HG02938 (cell line): Measurements from ENCODE around the gene PANK4.
"Not testable (repeated sequence)": the region's sequence is repeated elsewhere in the genome, so short reads cannot be mapped to it uniquely, and the experiment has no call there.

Experiments
- ATAC-seq: cut with Tn5 transposase; IDR thresholded peaks from one replicate; pipeline ENCODE4 v1.9.1; 2021; ENCODE audit warnings: mild to moderate bottlenecking, moderate library complexity; ENCODE audit not compliant: unreplicated experiment

Gene PANK4

GRCh38 chr1:2525920-2526823 is at the start of gene PANK4:
TSS of gene PANK4 (minus strand) at chr1:2526596. CDS start at chr1:2526587, 9 bp downstream.
- peak; percentile 78 for ATAC-seq

GRCh38 chr1:2574350-2574749 is 48.0 kb upstream of the PANK4 start:
- ATAC-seq: no peak

GRCh38 chr1:2573250-2573920 is 47.0 kb upstream of the PANK4 start:
- no peak for ATAC-seq

DNA sequence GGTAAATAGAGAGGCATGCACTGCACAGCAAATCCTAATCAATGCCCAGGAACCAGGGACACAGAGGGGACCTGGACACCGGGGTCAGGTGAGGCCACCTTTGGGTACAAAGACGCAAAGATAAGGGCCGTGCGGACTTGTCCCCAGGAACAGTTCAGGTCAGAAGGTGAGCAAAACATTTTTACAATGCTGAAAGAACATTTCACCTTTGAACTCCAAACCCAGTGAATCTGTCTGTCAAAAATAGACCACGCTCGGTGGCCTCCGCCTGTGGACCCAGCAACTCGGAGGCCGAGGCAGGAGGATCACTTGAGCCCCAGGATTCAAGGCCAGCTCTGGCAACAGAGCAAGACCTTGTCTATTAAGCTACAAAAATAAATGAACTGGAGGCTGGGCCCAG is 45.0 kb upstream of the PANK4 start:
- ATAC-seq: no peak

DNA sequence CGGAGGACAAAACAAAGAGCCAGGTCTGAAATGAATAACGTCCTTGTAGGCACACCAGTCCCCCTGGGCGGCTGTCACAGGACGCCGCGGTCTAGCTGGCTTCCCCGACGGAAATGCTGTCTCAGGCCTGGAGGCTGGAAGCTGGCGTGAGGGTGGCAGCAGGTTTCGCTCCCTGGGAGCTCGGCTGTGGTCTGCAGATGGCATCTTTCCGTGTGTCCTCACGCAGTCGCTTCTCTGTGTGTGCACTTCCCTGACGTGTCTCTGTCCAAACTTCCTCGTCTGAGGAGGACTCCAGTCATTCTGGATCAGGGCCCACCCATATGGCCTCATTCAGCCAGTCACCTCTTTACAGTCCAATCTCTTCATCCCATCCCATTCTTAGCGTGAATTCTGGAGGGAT is 43.9 kb upstream of the PANK4 start:
- ATAC-seq: no peak

GRCh38 chr1:2569703-2570102 is 43.3 kb upstream of the PANK4 start:
- ATAC-seq: not testable (repeated sequence)

DNA sequence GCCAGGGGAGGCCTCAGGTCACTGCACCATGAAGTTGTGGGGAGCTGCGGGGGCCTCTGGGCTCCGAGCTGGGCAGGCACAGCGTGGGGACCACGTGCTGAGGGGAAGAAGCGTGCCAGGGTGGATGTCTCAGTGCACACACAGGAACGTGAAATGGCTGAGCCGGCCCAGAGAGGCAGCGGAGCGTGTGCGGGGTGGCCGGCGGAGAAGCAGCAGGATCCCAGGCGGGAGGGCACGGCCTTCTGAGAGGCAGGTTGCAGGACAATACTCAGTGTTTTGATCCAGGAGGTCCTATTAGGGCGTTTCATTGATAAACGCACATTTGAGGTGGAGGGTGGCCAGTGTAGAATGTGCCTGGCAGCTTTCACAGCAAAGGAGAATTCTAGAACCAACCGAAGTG is 42.7 kb upstream of the PANK4 start:
- no peak for ATAC-seq

- not testable (repeated sequence) for ATAC-seq
Measured at GRCh38 chr1:2568187-2568816, 41.9 kb upstream of the PANK4 start.

GRCh38 chr1:2567083-2567679 is 40.8 kb upstream of the PANK4 start:
- ATAC-seq: no peak

- ATAC-seq: no peak
Measured at GRCh38 chr1:2566101-2567045, 40.0 kb upstream of the PANK4 start.

DNA sequence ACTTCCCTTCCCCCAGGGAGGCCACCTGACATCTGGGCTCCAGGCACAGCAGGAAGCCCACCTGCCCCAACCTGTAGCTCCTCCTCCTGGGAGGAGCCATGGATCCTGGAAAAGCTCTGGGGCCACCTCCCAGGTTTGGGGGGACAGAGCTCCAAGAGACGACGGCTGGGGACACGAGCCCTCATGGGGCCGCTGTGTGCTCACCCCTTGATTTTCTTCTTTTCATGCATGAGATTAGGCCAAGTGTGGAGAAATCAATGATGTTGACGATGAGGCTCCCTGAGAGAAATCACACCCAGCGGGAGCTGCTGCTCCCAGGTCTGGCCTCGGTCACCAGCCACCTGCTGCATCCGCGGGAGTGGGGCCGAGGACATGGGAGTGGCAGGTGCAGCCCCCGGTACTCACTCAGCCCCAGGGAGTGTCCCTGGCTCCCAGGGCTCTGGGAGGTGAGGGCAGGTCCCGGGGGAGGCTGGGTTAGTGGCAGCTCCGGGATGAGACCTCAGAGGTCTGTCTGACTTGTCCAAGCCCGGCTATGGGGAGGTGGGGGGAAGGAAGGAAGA is 38.5 kb upstream of the PANK4 start:
- no peak for ATAC-seq

DNA sequence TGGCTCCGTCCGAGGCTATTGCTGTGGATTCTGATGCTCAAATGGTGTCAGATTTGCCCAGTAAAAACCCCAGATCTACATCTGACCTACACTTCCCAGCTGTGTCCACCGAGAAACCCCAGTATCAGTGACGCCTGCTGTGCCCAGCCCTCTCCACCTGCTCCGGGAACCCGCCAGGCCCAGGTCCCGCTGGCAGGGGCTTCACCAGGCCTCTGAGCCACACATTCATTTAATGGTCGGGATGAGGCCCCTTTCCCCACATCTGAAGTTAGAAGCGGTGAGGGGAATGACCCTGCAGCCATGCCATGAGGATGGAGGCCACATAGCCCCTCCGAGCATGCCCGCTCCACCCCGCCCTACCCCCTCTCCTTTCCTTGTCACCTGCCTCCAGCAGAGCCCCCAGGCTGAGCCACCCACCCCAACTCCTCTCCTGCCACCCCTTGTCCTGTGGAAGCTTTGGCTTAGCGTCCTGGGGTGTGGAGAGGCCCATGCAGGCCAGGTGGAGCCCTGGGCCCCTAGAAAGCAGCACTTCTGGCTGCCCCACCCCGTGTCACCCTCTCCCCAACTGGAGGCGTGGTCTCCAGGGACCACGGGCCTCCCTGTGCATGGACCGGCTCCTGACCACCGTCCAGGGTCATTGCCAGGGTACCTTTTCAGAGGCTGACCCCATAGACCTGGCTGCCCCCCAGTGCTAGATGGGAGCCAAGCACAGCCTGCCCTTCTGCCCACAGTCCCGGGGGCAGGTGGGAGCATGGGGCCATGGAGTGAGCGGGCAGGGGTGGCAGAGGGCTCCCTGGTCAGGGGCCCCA is 37.8 kb upstream of the PANK4 start:
- no peak for ATAC-seq

DNA sequence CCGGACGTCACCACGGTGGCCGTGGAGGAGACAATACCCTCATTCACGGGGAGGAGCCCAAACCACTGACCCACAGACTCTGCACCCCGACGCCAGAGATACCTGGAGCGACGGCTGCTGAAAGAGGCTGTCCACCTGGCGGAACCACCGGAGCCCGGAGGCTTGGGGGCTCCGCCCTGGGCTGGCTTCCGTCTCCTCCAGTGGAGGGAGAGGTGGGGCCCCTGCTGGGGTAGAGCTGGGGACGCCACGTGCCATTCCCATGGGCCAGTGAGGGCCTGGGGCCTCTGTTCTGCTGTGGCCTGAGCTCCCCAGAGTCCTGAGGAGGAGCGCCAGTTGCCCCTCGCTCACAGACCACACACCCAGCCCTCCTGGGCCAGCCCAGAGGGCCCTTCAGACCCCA is 36.8 kb upstream of the PANK4 start:
- ATAC-seq: no peak

DNA sequence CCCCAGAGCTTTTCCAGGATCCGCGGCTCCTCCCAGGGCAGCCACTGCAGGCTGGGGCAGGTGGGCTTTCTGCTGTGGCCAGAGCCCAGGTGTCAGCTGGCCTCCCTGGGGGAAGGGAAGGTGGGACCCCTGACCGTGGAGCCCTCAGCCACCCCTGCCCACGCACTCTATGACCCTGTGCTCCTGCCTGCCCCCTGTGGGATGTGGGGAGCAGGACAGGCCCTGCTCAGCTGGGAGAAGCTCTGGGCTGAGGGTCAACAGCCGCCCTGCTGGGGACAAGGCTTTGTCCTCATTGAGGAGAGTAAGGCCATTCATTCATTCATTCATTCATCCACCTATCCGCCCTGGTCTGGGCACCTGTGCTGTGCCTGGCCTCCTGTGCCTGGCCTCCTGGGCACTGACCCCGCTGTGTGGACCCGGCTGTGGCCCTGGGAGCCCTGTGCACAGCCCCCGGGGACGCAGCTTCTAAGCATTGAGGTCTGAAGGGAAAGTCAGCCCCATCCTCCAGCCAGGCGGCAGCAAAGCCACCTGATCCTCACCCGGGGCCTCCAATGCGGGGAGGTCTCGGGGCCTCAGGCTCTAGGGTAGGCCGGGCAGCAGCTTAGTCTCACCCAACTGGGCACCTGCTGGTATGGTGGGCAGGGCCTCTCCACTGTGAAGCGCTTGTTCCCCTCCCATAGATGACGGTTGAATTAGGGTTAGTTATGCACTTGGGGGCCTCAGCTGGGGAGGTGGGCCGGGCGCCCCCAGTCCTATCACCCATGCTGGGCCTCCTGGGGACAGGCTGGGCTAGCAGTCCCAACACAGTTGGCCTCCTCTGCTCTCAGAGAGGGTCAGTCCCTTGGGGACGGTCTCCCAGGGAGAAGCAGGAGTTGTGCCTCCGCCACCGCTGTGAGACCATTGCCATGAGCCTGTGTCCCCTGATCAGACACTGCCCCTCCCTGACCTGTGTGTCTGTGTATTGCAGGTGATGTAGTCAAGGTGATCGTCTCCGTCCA is 35.8 kb upstream of the PANK4 start:
- no peak for ATAC-seq

DNA sequence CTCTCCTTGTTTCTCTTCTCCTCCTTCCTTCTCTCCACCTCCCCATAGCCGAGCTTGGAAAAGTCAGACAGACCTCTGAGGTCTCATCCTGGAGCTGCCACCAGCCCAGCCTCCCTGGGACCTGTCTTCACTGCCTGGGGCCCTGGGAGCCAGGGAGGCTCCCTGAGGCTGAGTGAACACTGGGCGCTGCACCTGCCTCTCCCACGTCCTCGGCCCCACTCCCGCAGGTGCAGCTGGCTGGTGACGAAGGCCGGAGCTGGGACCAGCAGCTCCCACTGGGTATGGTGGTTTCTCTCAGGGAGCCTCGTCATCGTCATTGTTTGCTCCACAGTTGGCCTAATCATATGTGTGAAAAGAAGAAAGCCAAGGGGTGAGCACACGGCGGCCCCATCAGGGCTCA is 35.0 kb upstream of the PANK4 start:
- no peak for ATAC-seq

GRCh38 chr1:2560299-2561073 is 34.1 kb upstream of the PANK4 start:
- ATAC-seq: no peak
